ENCODE measurements around the gene SUPT20H.

DNA sequence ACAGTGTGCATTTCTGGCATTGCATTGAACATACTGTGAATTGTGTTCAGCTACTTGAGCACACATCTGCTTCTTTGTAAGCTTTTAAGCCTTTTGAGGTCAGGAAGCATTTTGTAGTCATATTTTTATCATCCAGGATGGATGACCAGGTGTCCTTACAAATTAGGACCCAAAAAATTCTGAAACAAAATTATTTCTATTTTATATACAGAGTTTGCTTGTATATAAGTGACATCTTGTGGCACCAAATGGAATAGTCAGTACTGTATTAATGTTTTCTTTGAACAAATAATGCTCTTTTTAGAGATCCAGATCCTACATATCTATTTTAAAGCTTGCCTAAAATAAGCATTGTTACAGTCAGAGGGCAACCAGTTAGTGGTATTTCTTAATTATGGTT is 9.5 kb upstream of the SUPT20H start:
- TF ChIP-seq SMC3 (IDR thresholded peaks at IDR 0.05; ENCODE audit: low read depth, low read length), result peak; percentile 30; the same call in 1 of the 2 replicates
- TF ChIP-seq, protein P1, sequence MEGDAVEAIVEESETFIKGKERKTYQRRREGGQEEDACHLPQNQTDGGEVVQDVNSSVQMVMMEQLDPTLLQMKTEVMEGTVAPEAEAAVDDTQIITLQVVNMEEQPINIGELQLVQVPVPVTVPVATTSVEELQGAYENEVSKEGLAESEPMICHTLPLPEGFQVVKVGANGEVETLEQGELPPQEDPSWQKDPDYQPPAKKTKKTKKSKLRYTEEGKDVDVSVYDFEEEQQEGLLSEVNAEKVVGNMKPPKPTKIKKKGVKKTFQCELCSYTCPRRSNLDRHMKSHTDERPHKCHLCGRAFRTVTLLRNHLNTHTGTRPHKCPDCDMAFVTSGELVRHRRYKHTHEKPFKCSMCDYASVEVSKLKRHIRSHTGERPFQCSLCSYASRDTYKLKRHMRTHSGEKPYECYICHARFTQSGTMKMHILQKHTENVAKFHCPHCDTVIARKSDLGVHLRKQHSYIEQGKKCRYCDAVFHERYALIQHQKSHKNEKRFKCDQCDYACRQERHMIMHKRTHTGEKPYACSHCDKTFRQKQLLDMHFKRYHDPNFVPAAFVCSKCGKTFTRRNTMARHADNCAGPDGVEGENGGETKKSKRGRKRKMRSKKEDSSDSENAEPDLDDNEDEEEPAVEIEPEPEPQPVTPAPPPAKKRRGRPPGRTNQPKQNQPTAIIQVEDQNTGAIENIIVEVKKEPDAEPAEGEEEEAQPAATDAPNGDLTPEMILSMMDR (conservative IDR thresholded peaks at IDR 0.05; ENCODE audit: low read depth, low read length), result peak; percentile 46
- peak; percentile 51 for TF ChIP-seq RAD21 (IDR thresholded peaks at IDR 0.05; ENCODE audit: low read length)
- no peak for TF ChIP-seq POLR2A (IDR thresholded peaks at IDR 0.05; ENCODE audit: low read depth, low read length)
- TF ChIP-seq FOS (IDR thresholded peaks at IDR 0.05; ENCODE audit: low read depth, low read length), result no peak
- TF ChIP-seq, protein P2, sequence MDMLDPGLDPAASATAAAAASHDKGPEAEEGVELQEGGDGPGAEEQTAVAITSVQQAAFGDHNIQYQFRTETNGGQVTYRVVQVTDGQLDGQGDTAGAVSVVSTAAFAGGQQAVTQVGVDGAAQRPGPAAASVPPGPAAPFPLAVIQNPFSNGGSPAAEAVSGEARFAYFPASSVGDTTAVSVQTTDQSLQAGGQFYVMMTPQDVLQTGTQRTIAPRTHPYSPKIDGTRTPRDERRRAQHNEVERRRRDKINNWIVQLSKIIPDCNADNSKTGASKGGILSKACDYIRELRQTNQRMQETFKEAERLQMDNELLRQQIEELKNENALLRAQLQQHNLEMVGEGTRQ (IDR thresholded peaks at IDR 0.05; ENCODE audit: low read depth, low read length), result no peak
- no peak for TF ChIP-seq CEBPB (IDR thresholded peaks at IDR 0.05; ENCODE audit: low read depth, low read length)
- TF ChIP-seq CHD1 (IDR thresholded peaks at IDR 0.05; ENCODE audit: low read depth, low read length), result no peak
- TF ChIP-seq MXI1 (IDR thresholded peaks at IDR 0.05; ENCODE audit: borderline replicate concordance, low read depth, low read length), result no peak
- TF ChIP-seq BHLHE40 (IDR thresholded peaks at IDR 0.05; ENCODE audit: low read depth, low read length), result no peak
- TF ChIP-seq MAFK (IDR thresholded peaks at IDR 0.05; ENCODE audit: low read depth, low read length), result no peak
- no peak for TF ChIP-seq MAZ (IDR thresholded peaks at IDR 0.05; ENCODE audit: borderline replicate concordance, low read depth, low read length)
- TF ChIP-seq, protein P3, sequence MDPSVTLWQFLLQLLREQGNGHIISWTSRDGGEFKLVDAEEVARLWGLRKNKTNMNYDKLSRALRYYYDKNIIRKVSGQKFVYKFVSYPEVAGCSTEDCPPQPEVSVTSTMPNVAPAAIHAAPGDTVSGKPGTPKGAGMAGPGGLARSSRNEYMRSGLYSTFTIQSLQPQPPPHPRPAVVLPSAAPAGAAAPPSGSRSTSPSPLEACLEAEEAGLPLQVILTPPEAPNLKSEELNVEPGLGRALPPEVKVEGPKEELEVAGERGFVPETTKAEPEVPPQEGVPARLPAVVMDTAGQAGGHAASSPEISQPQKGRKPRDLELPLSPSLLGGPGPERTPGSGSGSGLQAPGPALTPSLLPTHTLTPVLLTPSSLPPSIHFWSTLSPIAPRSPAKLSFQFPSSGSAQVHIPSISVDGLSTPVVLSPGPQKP (IDR thresholded peaks at IDR 0.05; ENCODE audit: borderline replicate concordance, low read depth, low read length), result no peak

Measured in IMR-90 (cell line).